ENCODE results near the gene LGALS9. TPM values are rescaled to one million over a fixed set of nuclear protein-coding genes. Genes with fewer than 3 reads are reported as not detected.

The LGALS9 gene
- total and polyA plus RNA-seq, 8 donors: 5.2 to 77.3 (median 18.7) TPM

DNA sequence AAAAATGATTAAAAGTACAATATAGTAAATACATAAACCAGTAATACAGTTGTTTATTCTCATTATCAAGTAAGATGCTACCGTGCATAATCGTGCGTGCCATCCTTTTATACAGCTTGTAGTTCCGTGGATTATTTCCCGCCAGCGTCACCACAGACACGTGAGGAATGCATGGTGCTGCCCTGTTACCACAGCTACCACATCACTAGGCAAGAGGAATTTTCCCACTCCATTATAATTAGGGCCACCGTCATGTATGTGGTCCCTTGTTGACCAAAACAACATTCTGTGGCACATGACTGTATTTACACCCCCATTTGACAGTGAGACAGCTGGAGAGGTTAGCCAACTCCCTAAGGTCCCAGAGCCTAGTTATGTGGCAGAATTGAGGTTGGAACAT, 30.5 kb upstream of the LGALS9 start:
- Histone ChIP-seq H3K36me3 (peaks cover 2 to 35% (median 20%) of the 10 kb centered on the region in 3 donors), H3K9me3 (no peaks in the 10 kb centered on the region), H3K27me3 (no peaks in the 10 kb centered on the region), H3K4me1 (peaks cover 6 to 8% (median 8%) of the 10 kb centered on the region in 3 donors), H3K4me3 (no peak overlapping the region), H3K27ac (no peak overlapping the region)
- DNase-seq (peak in 1 of 6 donors; percentile 5), ATAC-seq (no peak), FAIRE-seq (no peak)
- WGBS, 2 donors: 91 to 92% methylated on average over 8 of the region's 8 CpGs
- TF ChIP-seq, protein P1, sequence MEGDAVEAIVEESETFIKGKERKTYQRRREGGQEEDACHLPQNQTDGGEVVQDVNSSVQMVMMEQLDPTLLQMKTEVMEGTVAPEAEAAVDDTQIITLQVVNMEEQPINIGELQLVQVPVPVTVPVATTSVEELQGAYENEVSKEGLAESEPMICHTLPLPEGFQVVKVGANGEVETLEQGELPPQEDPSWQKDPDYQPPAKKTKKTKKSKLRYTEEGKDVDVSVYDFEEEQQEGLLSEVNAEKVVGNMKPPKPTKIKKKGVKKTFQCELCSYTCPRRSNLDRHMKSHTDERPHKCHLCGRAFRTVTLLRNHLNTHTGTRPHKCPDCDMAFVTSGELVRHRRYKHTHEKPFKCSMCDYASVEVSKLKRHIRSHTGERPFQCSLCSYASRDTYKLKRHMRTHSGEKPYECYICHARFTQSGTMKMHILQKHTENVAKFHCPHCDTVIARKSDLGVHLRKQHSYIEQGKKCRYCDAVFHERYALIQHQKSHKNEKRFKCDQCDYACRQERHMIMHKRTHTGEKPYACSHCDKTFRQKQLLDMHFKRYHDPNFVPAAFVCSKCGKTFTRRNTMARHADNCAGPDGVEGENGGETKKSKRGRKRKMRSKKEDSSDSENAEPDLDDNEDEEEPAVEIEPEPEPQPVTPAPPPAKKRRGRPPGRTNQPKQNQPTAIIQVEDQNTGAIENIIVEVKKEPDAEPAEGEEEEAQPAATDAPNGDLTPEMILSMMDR (IDR thresholded peaks at IDR 0.05): no peak
- intact Hi-C loops (cut with DNase I): loop anchor here in 2 of 3 donors (5.0 to 10.0 kb wide), 3 partner anchors 52 to 246 kb away; no protein-coding TSS in a partner anchor

DNA sequence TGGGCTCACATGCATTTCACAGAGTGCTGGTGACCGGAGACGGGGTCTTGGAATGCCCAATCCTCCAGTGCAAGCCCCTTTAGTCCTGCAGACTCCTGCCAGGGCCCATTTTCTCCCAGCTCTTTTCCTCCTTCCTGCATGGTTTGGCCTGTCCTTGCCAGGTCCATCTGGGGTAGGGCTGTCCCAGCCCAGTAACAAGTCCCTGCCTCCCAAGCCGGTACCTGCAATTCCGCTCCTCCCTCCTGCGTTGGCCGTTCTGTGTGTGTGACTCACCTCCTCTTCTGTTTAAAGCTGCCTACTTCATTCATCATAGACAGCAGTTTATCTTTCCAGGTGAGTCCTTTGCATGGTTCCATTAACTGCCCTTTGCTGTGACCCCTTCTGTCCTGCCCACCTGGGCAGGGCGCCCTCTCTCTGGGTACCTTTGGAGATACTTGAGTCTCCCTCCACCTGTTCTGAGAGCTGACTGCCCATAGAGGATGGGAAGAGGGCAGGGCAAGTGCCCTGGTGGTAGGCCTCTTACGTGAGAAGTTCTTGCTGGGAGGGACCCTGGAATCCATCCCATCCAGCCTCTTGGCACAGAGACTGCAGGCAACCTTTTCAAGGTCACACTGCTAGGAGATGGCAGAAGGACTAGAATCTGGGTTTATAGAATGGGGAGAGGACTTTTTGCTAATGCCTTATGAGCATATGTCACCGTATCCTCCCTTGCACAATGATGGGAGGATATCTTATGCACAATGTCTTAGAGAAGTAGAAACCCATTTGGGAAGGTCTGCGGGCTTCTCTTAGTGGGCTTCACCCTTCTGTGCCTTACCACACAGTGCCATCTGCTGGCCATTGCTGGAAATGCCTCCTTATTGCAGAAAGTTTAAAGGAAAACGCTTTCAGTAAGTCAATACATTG, 29.7 kb upstream of the LGALS9 start:
- Histone ChIP-seq H3K27ac (no peak overlapping the region), H3K4me1 (peaks cover 6 to 8% (median 8%) of the 10 kb centered on the region in 3 donors), H3K4me3 (no peak overlapping the region), H3K27me3 (no peaks in the 10 kb centered on the region), H3K36me3 (peaks cover 2 to 44% (median 29%) of the 10 kb centered on the region in 3 donors), H3K9me3 (no peaks in the 10 kb centered on the region)
- DNase-seq (peak; percentile 72 to 90 (median 78)), FAIRE-seq (no peak), ATAC-seq (peak; percentile 47 to 80 (median 69))
- TF ChIP-seq, protein P1 (IDR thresholded peaks at IDR 0.05): peak; percentile 85 to 87 (median 86)
- 59 to 60% methylated on average over 11 of the region's 11 CpGs for WGBS, 2 donors
- intact Hi-C loops (cut with DNase I): loop anchor here in 2 of 3 donors (5.0 to 10.0 kb wide), 3 partner anchors 51 to 247 kb away; no protein-coding TSS in a partner anchor

- Histone ChIP-seq H3K27me3 (no peaks in the 10 kb centered on the region), H3K27ac (no peak overlapping the region), H3K4me3 (no peak overlapping the region), H3K36me3 (peaks cover 2 to 50% (median 34%) of the 10 kb centered on the region in 3 donors), H3K4me1 (peaks cover 6 to 8% (median 8%) of the 10 kb centered on the region in 3 donors), H3K9me3 (no peaks in the 10 kb centered on the region)
- 38 to 50% methylated on average over 2 of the region's 2 CpGs for WGBS, 2 donors
- ATAC-seq: peak in 1 of 4 donors; percentile 8
- DNase-seq: peak in 1 of 6 donors; percentile 47
- intact Hi-C loops (cut with DNase I): loop anchor here in 2 of 3 donors (2.0 to 10.0 kb wide), 4 partner anchors 49 to 247 kb away; no protein-coding TSS in a partner anchor
- no peak for FAIRE-seq
- TF ChIP-seq, protein P1 (IDR thresholded peaks at IDR 0.05): no peak
Measured at GRCh38 chr17:27601975-27602302, 29.0 kb upstream of the LGALS9 start.

DNA sequence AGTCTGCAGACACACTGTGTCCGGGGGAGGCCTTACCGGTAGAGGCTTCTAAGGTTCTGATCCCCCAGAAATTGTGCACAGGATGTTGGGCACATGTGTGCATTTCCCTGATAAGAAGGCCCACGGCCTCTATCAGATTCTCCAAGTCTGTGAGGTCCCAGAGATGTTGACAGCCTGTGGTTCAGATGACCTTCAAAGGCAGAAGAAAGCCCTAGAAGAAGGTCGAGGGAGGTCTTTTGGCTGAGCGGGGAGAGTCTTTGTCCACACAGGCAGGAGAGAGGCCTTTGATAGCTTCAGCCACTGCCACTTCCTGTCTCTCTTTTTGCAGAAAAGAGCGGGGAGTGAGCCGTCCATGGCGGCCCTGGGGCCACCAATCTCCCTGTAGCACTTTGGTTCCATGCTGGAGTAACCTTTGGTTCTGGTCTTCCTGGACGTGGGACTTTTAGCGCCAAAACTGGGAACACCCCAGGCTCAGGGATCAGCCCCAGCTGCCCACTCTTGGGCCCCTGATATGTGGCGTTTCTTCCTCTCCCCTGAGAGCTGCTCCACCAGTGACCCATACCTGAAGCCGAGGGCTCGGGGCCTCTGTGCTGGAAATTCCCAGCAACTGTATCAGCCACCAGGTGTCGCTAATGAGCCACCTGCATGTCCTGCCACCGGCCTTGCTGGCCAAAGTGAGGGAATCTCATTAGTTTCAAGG, 28.1 kb upstream of the LGALS9 start:
- no peak overlapping the region for H3K27ac ChIP-seq
- peak; percentile 45 to 68 (median 63) for ATAC-seq

More for the DNA sequence above, 28.1 kb upstream of the LGALS9 start:
- peaks cover 2 to 52% (median 43%) of the 10 kb centered on the region in 3 donors for H3K36me3 ChIP-seq
- H3K27me3 ChIP-seq: no peaks in the 10 kb centered on the region
- peaks cover 6 to 8% (median 8%) of the 10 kb centered on the region in 3 donors for H3K4me1 ChIP-seq
- FAIRE-seq (no peak), DNase-seq (peak; percentile 23 to 85 (median 72))
- H3K4me3 ChIP-seq: no peak overlapping the region
- H3K9me3 ChIP-seq: no peaks in the 10 kb centered on the region
- TF ChIP-seq, protein P1 (IDR thresholded peaks at IDR 0.05): peak; percentile 85 to 97 (median 88)
- WGBS, 2 donors: 53 to 54% methylated on average over 15 of the region's 15 CpGs
- intact Hi-C loops (cut with DNase I): loop anchor here in 2 of 3 donors (2.0 to 10.0 kb wide), 4 partner anchors 48 to 248 kb away; no protein-coding TSS in a partner anchor

Data from pancreas (tissue), 10 donors.